GM23338 (cell line): Measurements from ENCODE around the gene UVSSA. TPM values are rescaled to one million over a fixed set of nuclear protein-coding genes. Genes with fewer than 3 reads are reported as not detected.

Source experiments
- ATAC-seq: fragments of 200-7000 bp; cut with Tn5 transposase; 3 replicates; pipeline ENCODE4 v1.9.1; 2020
- DNase-seq: peaks from one replicate; pipeline ENCODE4 v3.0.0-alpha.2; 2015; ENCODE audit warnings: low spot score
- H2AFZ ChIP-seq: fragments of 200-600 bp; sonication (generic); 2 replicates; pipeline ENCODE4 v1.8.0; 2016; ENCODE audit warnings: antibody characterized with exemption, mild to moderate bottlenecking, moderate library complexity
- H3F3A ChIP-seq: fragments of 200-600 bp; sonication (generic); replicated peaks from 2 replicates; pipeline ENCODE4 v1.8.0; 2017; ENCODE audit warnings: antibody characterized with exemption, mixed run types, low read depth
- H3K27ac ChIP-seq: fragments of 200-600 bp; sonication (generic); 2 replicates; pipeline ENCODE4 v1.6.1; 2016; ENCODE audit warnings: low read depth
- H3K27me3 ChIP-seq: fragments of 200-600 bp; sonication (generic); 2 replicates; pipeline ENCODE4 v1.8.0; 2016; ENCODE audit warnings: mild to moderate bottlenecking, mixed run types, moderate library complexity; ENCODE audit not compliant: insufficient read depth
- H3K36me3 ChIP-seq: fragments of 200-600 bp; sonication (generic); 2 replicates; pipeline ENCODE4 v1.8.0; 2016; ENCODE audit warnings: mild to moderate bottlenecking; ENCODE audit not compliant: insufficient read depth
- H3K4me1 ChIP-seq: fragments of 200-600 bp; sonication (generic); 2 replicates; pipeline ENCODE4 v1.8.0; 2016; ENCODE audit warnings: mild to moderate bottlenecking, moderate library complexity; ENCODE audit not compliant: insufficient read depth
- H3K4me2 ChIP-seq: fragments of 200-600 bp; sonication (generic); 2 replicates; pipeline ENCODE4 v1.7.1; 2017; ENCODE audit warnings: mixed run types
- H3K4me3 ChIP-seq: fragments of 200-600 bp; sonication (generic); 2 replicates; pipeline ENCODE4 v1.6.1; 2016; ENCODE audit warnings: mixed run types
- H3K79me2 ChIP-seq: fragments of 200-600 bp; sonication (generic); replicated peaks from 2 replicates; pipeline ENCODE4 v1.8.0; 2017; ENCODE audit warnings: mild to moderate bottlenecking; ENCODE audit not compliant: insufficient read depth
- H3K9me2 ChIP-seq: fragments of 200-600 bp; sonication (generic); 2 replicates; pipeline ENCODE4 v1.8.0; 2017; ENCODE audit not compliant: insufficient read depth
- H4K20me1 ChIP-seq: fragments of 200-600 bp; sonication (generic); replicated peaks from 2 replicates; pipeline ENCODE4 v1.8.0; 2017; ENCODE audit warnings: mild to moderate bottlenecking; ENCODE audit not compliant: insufficient read depth
- H3K27ac Mint-ChIP-seq: 2 replicates; pipeline ENCODE4 v1.8.0; 2020; ENCODE audit warnings: inconsistent platforms, mild to moderate bottlenecking, moderate library complexity, mixed read lengths
- H3K27me3 Mint-ChIP-seq: 3 replicates; pipeline ENCODE4 v1.8.0; 2022; ENCODE audit warnings: low read depth, mild to moderate bottlenecking, moderate library complexity, mixed read lengths, inconsistent platforms; ENCODE audit not compliant: insufficient read depth, poor library complexity
- H3K36me3 Mint-ChIP-seq: 3 replicates; pipeline ENCODE4 v1.8.0; 2021; ENCODE audit warnings: low read depth, mild to moderate bottlenecking, inconsistent platforms, moderate library complexity, mixed read lengths
- H3K4me1 Mint-ChIP-seq: 3 replicates; pipeline ENCODE4 v1.8.0; 2020; ENCODE audit warnings: mild to moderate bottlenecking, inconsistent platforms, mixed read lengths
- H3K4me3 Mint-ChIP-seq: 3 replicates; pipeline ENCODE4 v1.8.0; 2021; ENCODE audit warnings: moderate library complexity, mild to moderate bottlenecking, inconsistent platforms, mixed read lengths
- H3K9me3 Mint-ChIP-seq: 3 replicates; pipeline ENCODE4 v1.8.0; 2020; ENCODE audit warnings: moderate library complexity, mild to moderate bottlenecking, inconsistent platforms, mixed read lengths
- EZH2 ChIP-seq: fragments of 200-600 bp; sonication (generic); IDR thresholded peaks from one replicate; pipeline ENCODE4 v1.8.0; 2017; ENCODE audit warnings: antibody characterized with exemption, mild to moderate bottlenecking, low read depth; ENCODE audit not compliant: unreplicated experiment
- EZH2phosphoT487 ChIP-seq: fragments of 200-600 bp; sonication (generic); IDR thresholded peaks from one replicate; pipeline ENCODE4 v1.8.1; 2018; ENCODE audit warnings: antibody characterized with exemption; ENCODE audit not compliant: unreplicated experiment
- JUNB ChIP-seq: IDR thresholded peaks from one replicate; pipeline ENCODE4 v1.6.1; 2016; ENCODE audit warnings: antibody characterized with exemption; ENCODE audit not compliant: unreplicated experiment
- NANOG ChIP-seq: IDR thresholded peaks from 2 replicates; pipeline ENCODE4 v1.6.1; 2016; ENCODE audit warnings: antibody characterized with exemption, borderline replicate concordance
- POLR2AphosphoS5 ChIP-seq: IDR thresholded peaks from 2 replicates; pipeline ENCODE4 v1.6.1; 2016; ENCODE audit warnings: antibody characterized with exemption, low read depth
- STAT1 ChIP-seq: IDR thresholded peaks from one replicate; pipeline ENCODE4 v1.6.1; 2016; ENCODE audit warnings: antibody characterized with exemption; ENCODE audit not compliant: unreplicated experiment
- ZNF114 ChIP-seq: fragments of 250-450 bp; sonication (Bioruptor Pico); IDR thresholded peaks from 2 replicates; pipeline ENCODE4 v1.5.0; 2020; ENCODE audit warnings: mild to moderate bottlenecking, moderate library complexity
- ZNF331 ChIP-seq: fragments of 250-450 bp; sonication (Bioruptor Pico); IDR thresholded peaks from 2 replicates; pipeline ENCODE4 v1.5.0; 2020; ENCODE audit warnings: low read depth, mild to moderate bottlenecking, moderate library complexity
- polyA plus RNA-seq: library from polyadenylated mRNA; unstranded; fragments of >200 nt; fragmentation: Nextera tagmentation; extraction: Ambion mirVana; gene quantifications from 2 replicates; pipeline ENCODE4 v1.2.1, GENCODE V29; 2016
- total RNA-seq: library from RNA; depleted of rRNA; stranded (reverse); fragments of >200 nt; shearing (Covaris generic); gene quantifications from 2 replicates; pipeline ENCODE4 v1.2.3, GENCODE V29; 2014
- TF ChIP-seq, protein P1 (sequence below), 2 experiments: fragments of 200-600 bp in 1 of 2; sonication (generic) in 1 of 2; conservative IDR thresholded peaks; 2 replicates each; pipeline versions ENCODE4 v1.5.1 to v1.6.1; 2016 to 2017; ENCODE audit warnings: antibody characterized with exemption in 2 of 2, low read depth in 2 of 2, mild to moderate bottlenecking in 2 of 2, moderate library complexity in 1 of 2
- TF ChIP-seq, protein P2 (sequence below): IDR thresholded peaks from one replicate; pipeline ENCODE4 v1.6.1; 2018; ENCODE audit warnings: antibody characterized with exemption; ENCODE audit not compliant: unreplicated experiment

Gene UVSSA
- total and polyA plus RNA-seq, 2 experiments from 2014 or later: 6.5 to 27.7 TPM

DNA sequence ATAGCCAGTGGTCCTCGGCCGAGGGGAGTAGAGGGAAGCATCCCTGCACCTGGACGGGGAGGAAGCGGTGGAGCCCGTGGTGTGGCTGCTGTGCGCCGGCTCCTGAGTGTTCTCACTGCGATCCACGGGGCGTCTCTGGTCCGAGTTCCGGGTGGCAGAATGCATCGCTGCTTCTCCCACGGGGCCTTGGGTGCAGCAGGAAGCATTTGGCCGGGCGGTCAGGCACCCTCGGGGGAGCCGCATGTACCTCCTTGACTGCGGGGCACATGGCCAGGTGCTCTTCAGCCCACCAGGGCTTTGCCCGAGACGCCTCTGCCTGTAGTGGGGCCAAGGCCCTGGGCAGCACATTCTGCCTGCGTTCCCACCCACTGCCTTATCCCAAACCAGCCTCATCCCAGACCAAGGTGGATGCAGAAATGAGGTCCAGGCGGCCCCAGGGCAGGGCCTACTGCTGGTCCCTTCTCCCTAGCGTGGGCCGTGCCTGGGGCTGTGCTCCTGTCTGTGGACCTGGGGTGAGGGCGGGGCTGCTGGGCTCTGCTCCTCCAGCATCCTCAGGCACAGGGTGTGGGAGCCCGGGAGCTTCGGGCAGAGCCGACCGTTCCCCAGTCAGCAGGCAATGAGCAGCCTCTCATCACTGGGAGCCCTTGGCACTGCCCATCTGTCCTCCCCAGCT lies 31.7 kb downstream of the UVSSA start:
- no peaks in the 10 kb centered on the region for H3K36me3 ChIP-seq
- no peaks in the 10 kb centered on the region for H3K79me2 ChIP-seq
- H3K4me3 ChIP-seq: no peak overlapping the region
- H3K4me2 ChIP-seq: no peak overlapping the region
- no peak overlapping the region for H3K27ac ChIP-seq
- no peaks in the 10 kb centered on the region for H3F3A ChIP-seq
- no peak overlapping the region for H3K4me3 Mint-ChIP-seq
- H3K36me3 Mint-ChIP-seq: no peaks in the 10 kb centered on the region
- no peaks in the 10 kb centered on the region for H3K27me3 ChIP-seq
- H3K4me1 Mint-ChIP-seq: no peaks in the 10 kb centered on the region
- no peaks in the 10 kb centered on the region for H3K9me2 ChIP-seq
- no peak for DNase-seq
- TF ChIP-seq, protein P1, sequence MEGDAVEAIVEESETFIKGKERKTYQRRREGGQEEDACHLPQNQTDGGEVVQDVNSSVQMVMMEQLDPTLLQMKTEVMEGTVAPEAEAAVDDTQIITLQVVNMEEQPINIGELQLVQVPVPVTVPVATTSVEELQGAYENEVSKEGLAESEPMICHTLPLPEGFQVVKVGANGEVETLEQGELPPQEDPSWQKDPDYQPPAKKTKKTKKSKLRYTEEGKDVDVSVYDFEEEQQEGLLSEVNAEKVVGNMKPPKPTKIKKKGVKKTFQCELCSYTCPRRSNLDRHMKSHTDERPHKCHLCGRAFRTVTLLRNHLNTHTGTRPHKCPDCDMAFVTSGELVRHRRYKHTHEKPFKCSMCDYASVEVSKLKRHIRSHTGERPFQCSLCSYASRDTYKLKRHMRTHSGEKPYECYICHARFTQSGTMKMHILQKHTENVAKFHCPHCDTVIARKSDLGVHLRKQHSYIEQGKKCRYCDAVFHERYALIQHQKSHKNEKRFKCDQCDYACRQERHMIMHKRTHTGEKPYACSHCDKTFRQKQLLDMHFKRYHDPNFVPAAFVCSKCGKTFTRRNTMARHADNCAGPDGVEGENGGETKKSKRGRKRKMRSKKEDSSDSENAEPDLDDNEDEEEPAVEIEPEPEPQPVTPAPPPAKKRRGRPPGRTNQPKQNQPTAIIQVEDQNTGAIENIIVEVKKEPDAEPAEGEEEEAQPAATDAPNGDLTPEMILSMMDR (conservative IDR thresholded peaks at IDR 0.05; ENCODE audit: low read depth in 2 of 2): no peak
- TF ChIP-seq EZH2 (no peak), NANOG (no peak), ZNF331 (CRISPR knock-in tag) (no peak), ZNF114 (CRISPR knock-in tag) (no peak), POLR2AphosphoS5 (no peak), STAT1 (no peak)
- TF ChIP-seq, protein P2, sequence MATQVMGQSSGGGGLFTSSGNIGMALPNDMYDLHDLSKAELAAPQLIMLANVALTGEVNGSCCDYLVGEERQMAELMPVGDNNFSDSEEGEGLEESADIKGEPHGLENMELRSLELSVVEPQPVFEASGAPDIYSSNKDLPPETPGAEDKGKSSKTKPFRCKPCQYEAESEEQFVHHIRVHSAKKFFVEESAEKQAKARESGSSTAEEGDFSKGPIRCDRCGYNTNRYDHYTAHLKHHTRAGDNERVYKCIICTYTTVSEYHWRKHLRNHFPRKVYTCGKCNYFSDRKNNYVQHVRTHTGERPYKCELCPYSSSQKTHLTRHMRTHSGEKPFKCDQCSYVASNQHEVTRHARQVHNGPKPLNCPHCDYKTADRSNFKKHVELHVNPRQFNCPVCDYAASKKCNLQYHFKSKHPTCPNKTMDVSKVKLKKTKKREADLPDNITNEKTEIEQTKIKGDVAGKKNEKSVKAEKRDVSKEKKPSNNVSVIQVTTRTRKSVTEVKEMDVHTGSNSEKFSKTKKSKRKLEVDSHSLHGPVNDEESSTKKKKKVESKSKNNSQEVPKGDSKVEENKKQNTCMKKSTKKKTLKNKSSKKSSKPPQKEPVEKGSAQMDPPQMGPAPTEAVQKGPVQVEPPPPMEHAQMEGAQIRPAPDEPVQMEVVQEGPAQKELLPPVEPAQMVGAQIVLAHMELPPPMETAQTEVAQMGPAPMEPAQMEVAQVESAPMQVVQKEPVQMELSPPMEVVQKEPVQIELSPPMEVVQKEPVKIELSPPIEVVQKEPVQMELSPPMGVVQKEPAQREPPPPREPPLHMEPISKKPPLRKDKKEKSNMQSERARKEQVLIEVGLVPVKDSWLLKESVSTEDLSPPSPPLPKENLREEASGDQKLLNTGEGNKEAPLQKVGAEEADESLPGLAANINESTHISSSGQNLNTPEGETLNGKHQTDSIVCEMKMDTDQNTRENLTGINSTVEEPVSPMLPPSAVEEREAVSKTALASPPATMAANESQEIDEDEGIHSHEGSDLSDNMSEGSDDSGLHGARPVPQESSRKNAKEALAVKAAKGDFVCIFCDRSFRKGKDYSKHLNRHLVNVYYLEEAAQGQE: no peak
- no peaks in the 10 kb centered on the region for H3K9me3 Mint-ChIP-seq
- no peak overlapping the region for H3K27ac Mint-ChIP-seq
- ATAC-seq: no peak
- H4K20me1 ChIP-seq: no peaks in the 10 kb centered on the region
- H3K4me1 ChIP-seq: no peaks in the 10 kb centered on the region
- H2AFZ ChIP-seq: no peak overlapping the region
- peaks cover 2% of the 10 kb centered on the region for H3K27me3 Mint-ChIP-seq

- Histone ChIP-seq H3K27me3 (no peaks in the 10 kb centered on the region), H3K4me1 (no peaks in the 10 kb centered on the region), H3K79me2 (no peaks in the 10 kb centered on the region), H3K36me3 (no peaks in the 10 kb centered on the region), H3F3A (no peaks in the 10 kb centered on the region), H3K4me2 (no peak overlapping the region), H3K27ac (no peak overlapping the region), H2AFZ (no peak overlapping the region), H3K9me2 (no peaks in the 10 kb centered on the region), H3K4me3 (no peak overlapping the region), H4K20me1 (no peaks in the 10 kb centered on the region)
- no peaks in the 10 kb centered on the region for H3K36me3 Mint-ChIP-seq
- peaks cover 2% of the 10 kb centered on the region for H3K27me3 Mint-ChIP-seq
- DNase-seq (no peak), ATAC-seq (no peak)
- no peaks in the 10 kb centered on the region for H3K4me1 Mint-ChIP-seq
- no peak overlapping the region for H3K4me3 Mint-ChIP-seq
- no peaks in the 10 kb centered on the region for H3K9me3 Mint-ChIP-seq
- H3K27ac Mint-ChIP-seq: no peak overlapping the region
- TF ChIP-seq ZNF114 (CRISPR knock-in tag) (no peak), POLR2AphosphoS5 (no peak), ZNF331 (CRISPR knock-in tag) (no peak), EZH2phosphoT487 (no peak), JUNB (no peak)
- TF ChIP-seq, protein P1 (conservative IDR thresholded peaks at IDR 0.05; ENCODE audit: low read depth in 2 of 2): no peak
- TF ChIP-seq, protein P2: no peak
Measured at GRCh38 chr4:1379351-1379781, 32.4 kb downstream of the UVSSA start.
